ENCODE measurements around the gene VAV3.

- TF ChIP-seq LARP7 (IDR thresholded peaks at IDR 0.05) = no peak
- TF ChIP-seq HDGF (IDR thresholded peaks at IDR 0.05) = no peak
- TF ChIP-seq DPF2 (IDR thresholded peaks at IDR 0.05) = no peak
- TF ChIP-seq CTCF (IDR thresholded peaks at IDR 0.05 in 2 of 3, conservative IDR thresholded peaks at IDR 0.05 in 1 of 3; ENCODE audit: control insufficient read depth in 2 of 3, extremely low read depth in 1 of 3, insufficient read depth in 1 of 3, low read depth in 3 of 3, low read length in 3 of 3) = no peak
- no peak for TF ChIP-seq ZNF274 (IDR thresholded peaks at IDR 0.05; ENCODE audit: insufficient read depth, insufficient read length)
Observed at GRCh38 chr1:107544285-107544684, 420.7 kb downstream of the VAV3 start.

All from GM12878 (cell line).